ENCODE data around the gene PRRC1. TPM values are rescaled to one million over a fixed set of nuclear protein-coding genes. Genes with fewer than 3 reads are reported as not detected.

The PRRC1 gene
- total RNA-seq, 1 donor from 2014 or later: 52.3 TPM

- Mint-ChIP-seq H3K27me3 (peaks cover 16% of the 10 kb centered on the region), H3K9me3 (peaks cover 15% of the 10 kb centered on the region)
Measured at GRCh38 chr5:127574852-127575679, 57.6 kb downstream of the PRRC1 start.

GRCh38 chr5:127577458-127577857 lies 60.0 kb downstream of the PRRC1 start:
- Mint-ChIP-seq H3K9me3 (peaks cover 15% of the 10 kb centered on the region), H3K36me3 (ENCODE audit: low read depth) (no peaks in the 10 kb centered on the region), H3K27ac (no peak overlapping the region), H3K27me3 (peaks cover 16% of the 10 kb centered on the region), H3K4me1 (peaks cover 2% of the 10 kb centered on the region), H3K4me3 (no peak overlapping the region)
- intact Hi-C loops (cut with micrococcal nuclease): no loop called here
- DNase-seq: no peak

More at GRCh38 chr5:127574852-127575679, 57.6 kb downstream of the PRRC1 start:
- intact Hi-C loops (cut with micrococcal nuclease): no loop called here
- H3K4me3 Mint-ChIP-seq: no peak overlapping the region
- no peak overlapping the region for H3K27ac Mint-ChIP-seq
- DNase-seq: no peak
- H3K36me3 Mint-ChIP-seq (ENCODE audit: low read depth): no peaks in the 10 kb centered on the region
- peaks cover 5% of the 10 kb centered on the region for H3K4me1 Mint-ChIP-seq

- Mint-ChIP-seq H3K9me3 (no peaks in the 10 kb centered on the region), H3K27ac (no peak overlapping the region), H3K27me3 (peaks cover 18% of the 10 kb centered on the region), H3K36me3 (ENCODE audit: low read depth) (no peaks in the 10 kb centered on the region), H3K4me1 (peaks cover 2% of the 10 kb centered on the region), H3K4me3 (no peak overlapping the region)
- intact Hi-C loops (cut with micrococcal nuclease): no loop called here
- no peak for DNase-seq
Measured at GRCh38 chr5:127580731-127581130, 63.3 kb downstream of the PRRC1 start.

- Mint-ChIP-seq H3K4me3 (no peak overlapping the region), H3K4me1 (peaks cover 2% of the 10 kb centered on the region), H3K27ac (no peak overlapping the region), H3K36me3 (ENCODE audit: low read depth) (no peaks in the 10 kb centered on the region), H3K27me3 (peaks cover 18% of the 10 kb centered on the region), H3K9me3 (no peaks in the 10 kb centered on the region)
- no peak for DNase-seq
- intact Hi-C loops (cut with micrococcal nuclease): no loop called here
Measured at GRCh38 chr5:127581450-127581849, 64.0 kb downstream of the PRRC1 start.

GRCh38 chr5:127582773-127583370 lies 65.4 kb downstream of the PRRC1 start:
- H3K4me3 Mint-ChIP-seq: no peak overlapping the region
- no peak overlapping the region for H3K27ac Mint-ChIP-seq
- no peaks in the 10 kb centered on the region for H3K9me3 Mint-ChIP-seq
- intact Hi-C loops (cut with micrococcal nuclease): no loop called here
- H3K27me3 Mint-ChIP-seq: peaks cover 13% of the 10 kb centered on the region
- DNase-seq: peak; percentile 23
- H3K4me1 Mint-ChIP-seq: no peaks in the 10 kb centered on the region
- no peaks in the 10 kb centered on the region for H3K36me3 Mint-ChIP-seq (ENCODE audit: low read depth)

GRCh38 chr5:127583866-127584265 lies 66.4 kb downstream of the PRRC1 start:
- no peaks in the 10 kb centered on the region for H3K36me3 Mint-ChIP-seq (ENCODE audit: low read depth)
- no peaks in the 10 kb centered on the region for H3K9me3 Mint-ChIP-seq
- peaks cover 9% of the 10 kb centered on the region for H3K27me3 Mint-ChIP-seq
- H3K27ac Mint-ChIP-seq: no peak overlapping the region
- no peak overlapping the region for H3K4me3 Mint-ChIP-seq
- intact Hi-C loops (cut with micrococcal nuclease): no loop called here
- no peaks in the 10 kb centered on the region for H3K4me1 Mint-ChIP-seq
- peak; percentile 22 for DNase-seq

- Mint-ChIP-seq H3K4me1 (peaks cover 2% of the 10 kb centered on the region), H3K27me3 (peaks cover 7% of the 10 kb centered on the region), H3K4me3 (no peak overlapping the region), H3K27ac (no peak overlapping the region), H3K36me3 (ENCODE audit: low read depth) (no peaks in the 10 kb centered on the region), H3K9me3 (no peaks in the 10 kb centered on the region)
- intact Hi-C loops (cut with micrococcal nuclease): no loop called here
- DNase-seq: peak; percentile 14
Measured at GRCh38 chr5:127585661-127586060, 68.2 kb downstream of the PRRC1 start.

- Mint-ChIP-seq H3K27me3 (peaks cover 6% of the 10 kb centered on the region), H3K27ac (no peak overlapping the region), H3K36me3 (ENCODE audit: low read depth) (no peaks in the 10 kb centered on the region), H3K9me3 (no peaks in the 10 kb centered on the region), H3K4me1 (peaks cover 2% of the 10 kb centered on the region), H3K4me3 (no peak overlapping the region)
- intact Hi-C loops (cut with micrococcal nuclease): no loop called here
- peak; percentile 40 for DNase-seq
Measured at GRCh38 chr5:127586066-127586770, 68.8 kb downstream of the PRRC1 start.

GRCh38 chr5:127586811-127587210 lies 69.4 kb downstream of the PRRC1 start:
- intact Hi-C loops (cut with micrococcal nuclease): no loop called here
- Mint-ChIP-seq H3K4me3 (no peak overlapping the region), H3K27me3 (peaks cover 5% of the 10 kb centered on the region), H3K27ac (no peak overlapping the region), H3K4me1 (peaks cover 2% of the 10 kb centered on the region), H3K9me3 (no peaks in the 10 kb centered on the region), H3K36me3 (ENCODE audit: low read depth) (no peaks in the 10 kb centered on the region)
- DNase-seq: peak; percentile 40

GRCh38 chr5:127587246-127587917 lies 69.9 kb downstream of the PRRC1 start:
- peaks cover 4% of the 10 kb centered on the region for H3K27me3 Mint-ChIP-seq
- peak; percentile 37 for DNase-seq
- no peak overlapping the region for H3K4me3 Mint-ChIP-seq
- H3K36me3 Mint-ChIP-seq (ENCODE audit: low read depth): no peaks in the 10 kb centered on the region
- no peaks in the 10 kb centered on the region for H3K9me3 Mint-ChIP-seq
- peaks cover 2% of the 10 kb centered on the region for H3K4me1 Mint-ChIP-seq
- intact Hi-C loops (cut with micrococcal nuclease): no loop called here
- no peak overlapping the region for H3K27ac Mint-ChIP-seq

- Mint-ChIP-seq H3K27ac (no peak overlapping the region), H3K4me1 (peaks cover 2% of the 10 kb centered on the region), H3K27me3 (peaks cover 2% of the 10 kb centered on the region), H3K4me3 (no peak overlapping the region), H3K36me3 (ENCODE audit: low read depth) (no peaks in the 10 kb centered on the region), H3K9me3 (no peaks in the 10 kb centered on the region)
- intact Hi-C loops (cut with micrococcal nuclease): no loop called here
- no peak for DNase-seq
Measured at GRCh38 chr5:127588368-127588767, 70.9 kb downstream of the PRRC1 start.

- Mint-ChIP-seq H3K4me3 (no peak overlapping the region), H3K27ac (no peak overlapping the region), H3K4me1 (peaks cover 2% of the 10 kb centered on the region), H3K36me3 (ENCODE audit: low read depth) (no peaks in the 10 kb centered on the region), H3K27me3 (no peaks in the 10 kb centered on the region), H3K9me3 (no peaks in the 10 kb centered on the region)
- intact Hi-C loops (cut with micrococcal nuclease): no loop called here
- DNase-seq: no peak
Measured at GRCh38 chr5:127589309-127590030, 72.0 kb downstream of the PRRC1 start.

GRCh38 chr5:127590156-127590722 lies 72.8 kb downstream of the PRRC1 start:
- DNase-seq: no peak
- Mint-ChIP-seq H3K4me1 (peaks cover 2% of the 10 kb centered on the region), H3K4me3 (no peak overlapping the region), H3K9me3 (no peaks in the 10 kb centered on the region), H3K27ac (no peak overlapping the region), H3K36me3 (ENCODE audit: low read depth) (no peaks in the 10 kb centered on the region), H3K27me3 (no peaks in the 10 kb centered on the region)
- intact Hi-C loops (cut with micrococcal nuclease): no loop called here

All from activated CD4-positive, alpha-beta T cell treated with anti-CD3 and anti-CD28 coated beads, Interleukin-2, amount 10 ng/mL, durations not matched to agents 24 days and 14 days (primary cell).